ENCODE results near the gene CASP8.

- TF ChIP-seq EZH2 (IDR thresholded peaks at IDR 0.05), result no peak
- TF ChIP-seq CTCF (IDR thresholded peaks at IDR 0.05), result no peak
Measured at GRCh38 chr2:201270293-201271001, 10.1 kb downstream of the CASP8 start.
